ENCODE data around the gene OR5L1.

The OR5L1 gene

GRCh38 chr11:55793321-55793720 is 17.8 kb upstream of the OR5L1 start:
- Histone ChIP-seq H3K79me2 (ENCODE audit: low read length) (no peaks in the 10 kb centered on the region), H3K9me2 (replicated peaks; ENCODE audit: insufficient read depth, low read length) (no peaks in the 10 kb centered on the region), H3K27me3 (replicated peaks; ENCODE audit: insufficient read depth, low read length) (no peaks in the 10 kb centered on the region), H3K4me1 (ENCODE audit: low read length) (no peaks in the 10 kb centered on the region), H3F3A (ENCODE audit: insufficient read depth, low read length) (no peaks in the 10 kb centered on the region), H3K9me3 (replicated peaks; ENCODE audit: insufficient read depth, low read length) (no peaks in the 10 kb centered on the region), H3K9ac (ENCODE audit: low read length) (no peak overlapping the region), H3K4me3 (ENCODE audit: low read length) (no peak overlapping the region), H3K27ac (ENCODE audit: low read length) (no peak overlapping the region), H2AFZ (ENCODE audit: low read length) (no peak overlapping the region), H4K20me1 (ENCODE audit: insufficient read depth, low read length) (no peaks in the 10 kb centered on the region), H3K4me2 (ENCODE audit: low read depth, low read length) (no peak overlapping the region), H3K36me3 (replicated peaks; ENCODE audit: insufficient read depth, low read length) (no peaks in the 10 kb centered on the region)
- no peak for DNase-seq
- no peak for TF ChIP-seq CTCF (IDR thresholded peaks at IDR 0.05; ENCODE audit: low read length)
- TF ChIP-seq EZH2phosphoT487 (IDR thresholded peaks at IDR 0.05; ENCODE audit: low read length) = no peak
- TF ChIP-seq EZH2 (optimal IDR thresholded peaks at IDR 0.05; ENCODE audit: low read depth, low read length) = no peak

GRCh38 chr11:55795256-55795655 is 15.9 kb upstream of the OR5L1 start, which contains the start of gene OR5D14:
Gene OR5D14 (plus strand): TSS chr11:55795556. CDS start chr11:55795556, 0 bp downstream.
- H3K4me3 ChIP-seq (ENCODE audit: low read length) = no peak within 1 kb of the TSS
- H3K79me2 ChIP-seq (ENCODE audit: low read length) = no peaks in the 10 kb centered on the region
- no peak for DNase-seq
- H4K20me1 ChIP-seq (ENCODE audit: insufficient read depth, low read length) = no peaks in the 10 kb centered on the region
- no peaks in the 10 kb centered on the region for H3F3A ChIP-seq (ENCODE audit: insufficient read depth, low read length)
- H3K9ac ChIP-seq (ENCODE audit: low read length) = no peak within 1 kb of the TSS
- H3K27ac ChIP-seq (ENCODE audit: low read length) = no peak within 1 kb of the TSS
- no peaks in the 10 kb centered on the region for H3K27me3 ChIP-seq (replicated peaks; ENCODE audit: insufficient read depth, low read length)
- H2AFZ ChIP-seq (ENCODE audit: low read length) = no peak within 1 kb of the TSS
- H3K9me2 ChIP-seq (replicated peaks; ENCODE audit: insufficient read depth, low read length) = no peaks in the 10 kb centered on the region
- H3K9me3 ChIP-seq (replicated peaks; ENCODE audit: insufficient read depth, low read length) = no peaks in the 10 kb centered on the region
- H3K4me1 ChIP-seq (ENCODE audit: low read length) = no peaks in the 10 kb centered on the region
- no peak for TF ChIP-seq EZH2phosphoT487 (IDR thresholded peaks at IDR 0.05; ENCODE audit: low read length)
- no peak for TF ChIP-seq CTCF (IDR thresholded peaks at IDR 0.05; ENCODE audit: low read length)
- H3K4me2 ChIP-seq (ENCODE audit: low read depth, low read length) = no peak within 1 kb of the TSS
- no peaks in the 10 kb centered on the region for H3K36me3 ChIP-seq (replicated peaks; ENCODE audit: insufficient read depth, low read length)

GRCh38 chr11:55806248-55806647 is 4.9 kb upstream of the OR5L1 start:
- no peaks in the 10 kb centered on the region for H3K9me3 ChIP-seq (replicated peaks; ENCODE audit: insufficient read depth, low read length)

More at GRCh38 chr11:55806248-55806647, 4.9 kb upstream of the OR5L1 start:
- Histone ChIP-seq H2AFZ (ENCODE audit: low read length) (no peak overlapping the region), H3K9me2 (replicated peaks; ENCODE audit: insufficient read depth, low read length) (no peaks in the 10 kb centered on the region), H3K36me3 (replicated peaks; ENCODE audit: insufficient read depth, low read length) (no peaks in the 10 kb centered on the region), H3K4me1 (ENCODE audit: low read length) (no peaks in the 10 kb centered on the region), H3K27ac (ENCODE audit: low read length) (no peak overlapping the region), H3K9ac (ENCODE audit: low read length) (no peak overlapping the region), H3F3A (ENCODE audit: insufficient read depth, low read length) (no peaks in the 10 kb centered on the region), H3K4me3 (ENCODE audit: low read length) (no peak overlapping the region), H3K79me2 (ENCODE audit: low read length) (no peaks in the 10 kb centered on the region), H3K4me2 (ENCODE audit: low read depth, low read length) (no peak overlapping the region), H3K27me3 (replicated peaks; ENCODE audit: insufficient read depth, low read length) (no peaks in the 10 kb centered on the region), H4K20me1 (ENCODE audit: insufficient read depth, low read length) (no peaks in the 10 kb centered on the region)
- TF ChIP-seq EZH2phosphoT487 (IDR thresholded peaks at IDR 0.05; ENCODE audit: low read length) (no peak), CTCF (IDR thresholded peaks at IDR 0.05; ENCODE audit: low read length) (no peak), EZH2 (optimal IDR thresholded peaks at IDR 0.05; ENCODE audit: low read depth, low read length) (no peak)
- DNase-seq = no peak
